K562 (cell line): ENCODE data around the gene ZBTB20. TPM values are rescaled to one million over a fixed set of nuclear protein-coding genes. Genes with fewer than 3 reads are reported as not detected.

Source experiments
- ATAC-seq: fragments of 200-7000 bp; cut with Tn5 transposase; 3 replicates; pipeline ENCODE4 v1.9.1; 2020; ENCODE audit warnings: moderate library complexity
- BruUV-seq: library from RNA; stranded (reverse); fragments of 400-500 nt; replicated peaks from 2 replicates; lab custom pipeline; 2021; lab: Mats Ljungman, UMichigan
- CTCF ChIA-PET: fragments of 300-600 bp; formaldehyde crosslinking; extraction: SDS; loops from one replicate; lab custom pipeline; 2021; ENCODE audit warnings: low intra/inter-chr PET ratio; lab: Yijun Ruan, JAX
- POLR2A ChIA-PET: fragments of 300-600, 350-650 bp; sonication (Branson Sonifier 250); formaldehyde crosslinking; extraction: SDS; loops from one replicate; lab custom pipeline; 2021; ENCODE audit warnings: antibody characterized with exemption, inconsistent platforms; lab: Yijun Ruan, JAX
- DNase-seq, 4 experiments: peaks; one replicate each; pipeline versions ENCODE4 v3.0.0 to v3.0.0-alpha.2; 2011 to 2018; ENCODE audit warnings: low spot score in 3 of 4, mixed read lengths in 3 of 4; ENCODE audit errors: extremely low read depth in 1 of 4
- FAIRE-seq: peaks from 2 replicates; lab custom pipeline; 2011; peaks lifted over from hg19 to GRCh38; lab: Jason Lieb, UNC
- H2AFZ ChIP-seq: 2 replicates; pipeline ENCODE4 v1.6.0; 2011; ENCODE audit warnings: low read depth, low read length, control low read depth, inconsistent platforms
- H3K27ac ChIP-seq: fragments of 200-600 bp; 3 replicates; pipeline ENCODE4 v1.8.0; 2011; ENCODE audit warnings: low read depth, mild to moderate bottlenecking, control low read depth, inconsistent platforms, low read length, moderate library complexity, mixed read lengths; ENCODE audit errors: extremely low read depth
- H3K27me3 ChIP-seq, 2 experiments: fragments of 300-600 bp in 1 of 2; 2 replicates in 1 of 2; 3 replicates in 1 of 2; pipeline versions ENCODE4 v1.6.0 to v1.8.0; 2011; ENCODE audit warnings: inconsistent platforms in 2 of 2, low read length in 2 of 2, mild to moderate bottlenecking in 1 of 2, mixed read lengths in 1 of 2, moderate library complexity in 1 of 2; ENCODE audit not compliant: control insufficient read depth in 2 of 2, insufficient read depth in 2 of 2
- H3K36me3 ChIP-seq: fragments of 300-600 bp; 3 replicates; pipeline ENCODE4 v1.8.0; 2011; ENCODE audit warnings: mild to moderate bottlenecking, low read length, inconsistent platforms; ENCODE audit not compliant: control insufficient read depth, insufficient read depth
- H3K4me1 ChIP-seq, 2 experiments: fragments of 200-600 bp in 1 of 2; replicated peaks in 1 of 2; 2 replicates in 1 of 2; 3 replicates in 1 of 2; pipeline versions ENCODE4 v1.5.1 to v1.8.0; 2011; ENCODE audit warnings: inconsistent platforms in 2 of 2, low read length in 2 of 2, mild to moderate bottlenecking in 1 of 2, mixed read lengths in 1 of 2, moderate library complexity in 1 of 2; ENCODE audit not compliant: control insufficient read depth in 2 of 2, insufficient read depth in 2 of 2
- H3K4me2 ChIP-seq: 2 replicates; pipeline ENCODE4 v1.6.1; 2011; ENCODE audit warnings: low read length, control low read depth, inconsistent platforms, mixed read lengths; ENCODE audit not compliant: insufficient read depth
- H3K4me3 ChIP-seq: fragments of 200-600 bp; sonication (generic), shearing (Covaris generic); 2 replicates; pipeline ENCODE4 v1.5.1; 2016; ENCODE audit warnings: control low read depth, inconsistent platforms
- H3K79me2 ChIP-seq: fragments of 200-600 bp; 3 replicates; pipeline ENCODE4 v1.8.0; 2011; ENCODE audit warnings: low read length, inconsistent platforms; ENCODE audit not compliant: control insufficient read depth, insufficient read depth
- H3K9ac ChIP-seq, 2 experiments: 2 replicates each; pipeline versions ENCODE4 v1.6.0 to v1.6.1; 2011; ENCODE audit warnings: low read depth in 2 of 2, low read length in 2 of 2, control low read depth in 1 of 2, inconsistent platforms in 1 of 2, mild to moderate bottlenecking in 1 of 2, mixed read lengths in 1 of 2; ENCODE audit not compliant: insufficient read depth in 1 of 2
- H3K9me1 ChIP-seq: one replicate; pipeline ENCODE4 v1.6.0; 2011; ENCODE audit warnings: inconsistent platforms, mild to moderate bottlenecking, low read length, moderate library complexity; ENCODE audit not compliant: control insufficient read depth, insufficient read depth
- H3K9me3 ChIP-seq: replicated peaks from 2 replicates; pipeline ENCODE4 v1.5.1; 2011; ENCODE audit warnings: low read depth, low read length, inconsistent platforms; ENCODE audit not compliant: control insufficient read depth, insufficient read depth
- H4K20me1 ChIP-seq: replicated peaks from 2 replicates; pipeline ENCODE4 v1.6.1; 2011; ENCODE audit warnings: low read length, inconsistent platforms, mixed read lengths; ENCODE audit not compliant: control insufficient read depth, insufficient read depth
- CCNT2 ChIP-seq: IDR thresholded peaks from 2 replicates; pipeline ENCODE4 v1.6.1; 2011; ENCODE audit warnings: borderline replicate concordance, low read depth, mild to moderate bottlenecking, moderate library complexity, mixed read lengths, low read length; ENCODE audit not compliant: insufficient read length; ENCODE audit errors: extremely low read depth
- FOSL1 ChIP-seq: fragments of 200-800 bp; sonication (Bioruptor generic); conservative IDR thresholded peaks from 2 replicates; pipeline ENCODE4 v1.6.1; 2016; ENCODE audit warnings: missing genetic modification characterization, missing compliant biosample characterization
- GABPB2 ChIP-seq: fragments of 250-450 bp; sonication (Bioruptor Pico); conservative IDR thresholded peaks from 2 replicates; pipeline ENCODE4 v1.5.1; 2021; ENCODE audit warnings: mild to moderate bottlenecking
- TCF3 ChIP-seq: sonication (generic); formaldehyde crosslinking; IDR thresholded peaks from 2 replicates; pipeline ENCODE4 v1.4.0; 2020; ENCODE audit warnings: mild to moderate bottlenecking, missing genetic modification reagents
- WGBS: fragments of 100-300 bp; shearing (Covaris generic); methylation state at CpG from one replicate; pipeline ENCODE4 v1.1.6; 2016; ENCODE audit warnings: low coverage, mixed read lengths; ENCODE audit not compliant: insufficient coverage; ENCODE audit errors: missing lambda C conversion rate; 5-methylcytosine and 5-hydroxymethylcytosine counted together
- in situ Hi-C: fragments of 300-500 bp; cut with MboI; formaldehyde crosslinking; loops from 4 replicates; pipeline ENCODE4 v1.15.0; 2018; ENCODE audit warnings: inconsistent platforms, mixed read lengths
- intact Hi-C: fragments of 100-400 bp; cut with micrococcal nuclease; formaldehyde crosslinking; loops from 2 replicates; pipeline ENCODE4 v1.14.2; 2022
- polyA plus RNA-seq, 8 experiments: library from polyadenylated mRNA; depleted of rRNA in 4 of 8; stranded (reverse) in 5 of 8; unstranded in 3 of 8; fragments of >200 nt; fragmentation: Nextera tagmentation in 2 of 8; fragmentation: Illumina TruSeq in 1 of 8; extraction: Ambion mirVana in 2 of 8; extraction: Trizol in 1 of 8; gene quantifications; 2 replicates each; pipeline versions ENCODE4 v1.2.1 to v1.2.3, GENCODE V29; 2011 to 2014; ENCODE audit warnings: inconsistent platforms in 1 of 8, missing spikeins in 1 of 8
- total RNA-seq, 7 experiments: library from RNA; depleted of rRNA in 6 of 7; stranded (reverse); fragments of >200 nt in 6 of 7; fragmentation: Illumina TruSeq in 2 of 7; extraction: Trizol in 2 of 7; gene quantifications; 2 replicates each; pipeline versions ENCODE4 v1.2.1 to v1.2.3, GENCODE V29; 2011 to 2021; ENCODE audit warnings: low replicate concordance in 1 of 7
- TF ChIP-seq, protein P1 (sequence below): fragments of 450-650 bp; IDR thresholded peaks from 2 replicates; pipeline ENCODE4 v1.6.1; 2017; ENCODE audit warnings: antibody characterized with exemption

ZBTB20 gene
- total and polyA plus RNA-seq, 9 of the 15 experiments (the other 6 are each of a cell fraction or from before 2014, with no cell fraction given) = 0.17 to 1.7 (median 0.45) TPM

GRCh38 chr3:114685161-114685560, 461.9 kb downstream of the ZBTB20 start:
- no peak for FAIRE-seq
- Histone ChIP-seq H3K36me3 (no peaks in the 10 kb centered on the region), H4K20me1 (no peaks in the 10 kb centered on the region), H3K27ac (no peak overlapping the region), H3K9me3 (no peaks in the 10 kb centered on the region), H3K9ac (no peak overlapping the region), H3K79me2 (no peaks in the 10 kb centered on the region), H3K4me3 (no peak overlapping the region), H3K4me2 (no peak overlapping the region), H3K9me1 (no peaks in the 10 kb centered on the region), H2AFZ (no peak overlapping the region), H3K4me1 (no peaks in the 10 kb centered on the region), H3K27me3 (no peaks in the 10 kb centered on the region)
- ChIA-PET CTCF (no interaction called here), POLR2A (no interaction called here)
- 30% methylated on average over 4 of the region's 4 CpGs for WGBS
- no TSS peak for BruUV-seq
- in situ Hi-C loops (no loop called here), intact Hi-C loops (no loop called here)
- no peak for TF ChIP-seq GABPB2 (CRISPR knock-in tag)
- TF ChIP-seq, protein P1, sequence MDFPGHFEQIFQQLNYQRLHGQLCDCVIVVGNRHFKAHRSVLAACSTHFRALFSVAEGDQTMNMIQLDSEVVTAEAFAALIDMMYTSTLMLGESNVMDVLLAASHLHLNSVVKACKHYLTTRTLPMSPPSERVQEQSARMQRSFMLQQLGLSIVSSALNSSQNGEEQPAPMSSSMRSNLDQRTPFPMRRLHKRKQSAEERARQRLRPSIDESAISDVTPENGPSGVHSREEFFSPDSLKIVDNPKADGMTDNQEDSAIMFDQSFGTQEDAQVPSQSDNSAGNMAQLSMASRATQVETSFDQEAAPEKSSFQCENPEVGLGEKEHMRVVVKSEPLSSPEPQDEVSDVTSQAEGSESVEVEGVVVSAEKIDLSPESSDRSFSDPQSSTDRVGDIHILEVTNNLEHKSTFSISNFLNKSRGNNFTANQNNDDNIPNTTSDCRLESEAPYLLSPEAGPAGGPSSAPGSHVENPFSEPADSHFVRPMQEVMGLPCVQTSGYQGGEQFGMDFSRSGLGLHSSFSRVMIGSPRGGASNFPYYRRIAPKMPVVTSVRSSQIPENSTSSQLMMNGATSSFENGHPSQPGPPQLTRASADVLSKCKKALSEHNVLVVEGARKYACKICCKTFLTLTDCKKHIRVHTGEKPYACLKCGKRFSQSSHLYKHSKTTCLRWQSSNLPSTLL = no peak
- no peak for TF ChIP-seq CCNT2
- TF ChIP-seq TCF3 (CRISPR knock-in tag) = no peak
- TF ChIP-seq FOSL1 = no peak
- no peak for DNase-seq
- no peak for ATAC-seq
